Bone marrow (tissue), 2 donors: Measurements from ENCODE around the gene SNX20.

Experiments used
- DNase-seq, 2 donors: peaks; one replicate each; lab custom pipeline; 2025; lab: John Stamatoyannopoulos, UW

The SNX20 gene

GRCh38 chr16:50634947-50635346 lies 46.2 kb downstream of the SNX20 start:
- DNase-seq: no peak

GRCh38 chr16:50634090-50634489 lies 47.0 kb downstream of the SNX20 start:
- no peak for DNase-seq

- no peak for DNase-seq
These were observed 47.9 kb downstream of the SNX20 start for GRCh38 chr16:50632927-50633800.

- DNase-seq: no peak
These were observed 49.0 kb downstream of the SNX20 start for GRCh38 chr16:50631985-50632576.

- DNase-seq: no peak
These were observed 49.7 kb downstream of the SNX20 start for GRCh38 chr16:50631249-50631984.

- DNase-seq: no peak
These were observed 50.6 kb downstream of the SNX20 start for GRCh38 chr16:50630394-50631020.

GRCh38 chr16:50629334-50629733 lies 51.8 kb downstream of the SNX20 start:
- no peak for DNase-seq

- no peak for DNase-seq
These were observed 52.8 kb downstream of the SNX20 start for GRCh38 chr16:50628156-50628802.

GRCh38 chr16:50627419-50627818 lies 53.7 kb downstream of the SNX20 start:
- peak in 1 of 2 donors; percentile 30 for DNase-seq

GRCh38 chr16:50626868-50627267 lies 54.2 kb downstream of the SNX20 start:
- DNase-seq: no peak

GRCh38 chr16:50625374-50625773 lies 55.7 kb downstream of the SNX20 start:
- no peak for DNase-seq

- DNase-seq: no peak
These were observed 56.6 kb downstream of the SNX20 start for GRCh38 chr16:50624449-50624970.

GRCh38 chr16:50622643-50623369 lies 58.3 kb downstream of the SNX20 start:
- DNase-seq: no peak

- no peak for DNase-seq
These were observed 59.1 kb downstream of the SNX20 start for GRCh38 chr16:50622029-50622428.
